ENCODE data around the gene C9orf72.
"Not testable (repeated sequence)": the region's sequence is repeated elsewhere in the genome, so short reads cannot be mapped to it uniquely, and the experiment has no call there.

C9orf72 gene

GRCh38 chr9:27506981-27507380, 66.3 kb downstream of the C9orf72 start:
- no peak overlapping the region for H3K27ac ChIP-seq (ENCODE audit: low read length)
- no peaks in the 10 kb centered on the region for H3K27me3 ChIP-seq (ENCODE audit: low read depth, low read length)
- H3K4me3 ChIP-seq (ENCODE audit: low read depth in 1 of 2, low read length in 2 of 2), result no peak overlapping the region
- no peaks in the 10 kb centered on the region for H3K4me1 ChIP-seq (ENCODE audit: control insufficient read depth in 1 of 2, insufficient read depth in 2 of 2, low read length in 2 of 2)
- H3K9me3 ChIP-seq (ENCODE audit: control insufficient read depth in 1 of 2, low read length in 2 of 2), result no peaks in the 10 kb centered on the region
- no peaks in the 10 kb centered on the region for H3K36me3 ChIP-seq (ENCODE audit: control insufficient read depth in 1 of 2, insufficient read depth in 2 of 2, low read length in 2 of 2)

- H3K27me3 ChIP-seq (ENCODE audit: low read depth, low read length), result no peaks in the 10 kb centered on the region
- no peak overlapping the region for H3K27ac ChIP-seq (ENCODE audit: low read length)
- no peaks in the 10 kb centered on the region for H3K36me3 ChIP-seq (ENCODE audit: control insufficient read depth in 1 of 2, insufficient read depth in 2 of 2, low read length in 2 of 2)
- no peaks in the 10 kb centered on the region for H3K4me1 ChIP-seq (ENCODE audit: control insufficient read depth in 1 of 2, insufficient read depth in 2 of 2, low read length in 2 of 2)
- H3K9me3 ChIP-seq (ENCODE audit: control insufficient read depth in 1 of 2, low read length in 2 of 2), result no peaks in the 10 kb centered on the region
- no peak overlapping the region for H3K4me3 ChIP-seq (ENCODE audit: low read depth in 1 of 2, low read length in 2 of 2)
Observed at GRCh38 chr9:27505744-27506161, 67.5 kb downstream of the C9orf72 start.

GRCh38 chr9:27504259-27504658, 69.0 kb downstream of the C9orf72 start:
- Histone ChIP-seq H3K27me3 (ENCODE audit: low read depth, low read length) (no peaks in the 10 kb centered on the region), H3K27ac (ENCODE audit: low read length) (no peak overlapping the region), H3K36me3 (ENCODE audit: control insufficient read depth in 1 of 2, insufficient read depth in 2 of 2, low read length in 2 of 2) (no peaks in the 10 kb centered on the region), H3K9me3 (ENCODE audit: control insufficient read depth in 1 of 2, low read length in 2 of 2) (no peaks in the 10 kb centered on the region), H3K4me1 (ENCODE audit: control insufficient read depth in 1 of 2, insufficient read depth in 2 of 2, low read length in 2 of 2) (no peaks in the 10 kb centered on the region), H3K4me3 (ENCODE audit: low read depth in 1 of 2, low read length in 2 of 2) (no peak overlapping the region)

- no peak overlapping the region for H3K27ac ChIP-seq (ENCODE audit: low read length)
- no peaks in the 10 kb centered on the region for H3K27me3 ChIP-seq (ENCODE audit: low read depth, low read length)
- H3K9me3 ChIP-seq (ENCODE audit: control insufficient read depth in 1 of 2, low read length in 2 of 2), result no peaks in the 10 kb centered on the region
Observed at GRCh38 chr9:27503623-27504022, 69.7 kb downstream of the C9orf72 start.

GRCh38 chr9:27500902-27501301, 72.4 kb downstream of the C9orf72 start:
- H3K9me3 ChIP-seq (ENCODE audit: control insufficient read depth in 1 of 2, low read length in 2 of 2); H3K27me3 ChIP-seq (ENCODE audit: low read depth, low read length); H3K4me3 ChIP-seq (ENCODE audit: low read depth in 1 of 2, low read length in 2 of 2); H3K36me3 ChIP-seq (ENCODE audit: control insufficient read depth in 1 of 2, insufficient read depth in 2 of 2, low read length in 2 of 2); H3K27ac ChIP-seq (ENCODE audit: low read length): not testable (repeated sequence)
- H3K4me1 ChIP-seq (ENCODE audit: control insufficient read depth in 1 of 2, insufficient read depth in 2 of 2, low read length in 2 of 2), result peaks cover 0 to 13% of the 10 kb centered on the region in 2 donors

More at GRCh38 chr9:27503623-27504022, 69.7 kb downstream of the C9orf72 start:
- H3K36me3 ChIP-seq (ENCODE audit: control insufficient read depth in 1 of 2, insufficient read depth in 2 of 2, low read length in 2 of 2), result no peaks in the 10 kb centered on the region
- no peak overlapping the region for H3K4me3 ChIP-seq (ENCODE audit: low read depth in 1 of 2, low read length in 2 of 2)
- no peaks in the 10 kb centered on the region for H3K4me1 ChIP-seq (ENCODE audit: control insufficient read depth in 1 of 2, insufficient read depth in 2 of 2, low read length in 2 of 2)

GRCh38 chr9:27499451-27499850, 73.8 kb downstream of the C9orf72 start:
- peaks cover 0 to 17% of the 10 kb centered on the region in 2 donors for H3K4me1 ChIP-seq (ENCODE audit: control insufficient read depth in 1 of 2, insufficient read depth in 2 of 2, low read length in 2 of 2)
- no peaks in the 10 kb centered on the region for H3K9me3 ChIP-seq (ENCODE audit: control insufficient read depth in 1 of 2, low read length in 2 of 2)
- H3K27ac ChIP-seq (ENCODE audit: low read length), result no peak overlapping the region
- no peaks in the 10 kb centered on the region for H3K36me3 ChIP-seq (ENCODE audit: control insufficient read depth in 1 of 2, insufficient read depth in 2 of 2, low read length in 2 of 2)
- no peak overlapping the region for H3K4me3 ChIP-seq (ENCODE audit: low read depth in 1 of 2, low read length in 2 of 2)
- no peaks in the 10 kb centered on the region for H3K27me3 ChIP-seq (ENCODE audit: low read depth, low read length)

GRCh38 chr9:27497883-27498417, 75.3 kb downstream of the C9orf72 start:
- Histone ChIP-seq H3K4me1 (ENCODE audit: control insufficient read depth in 1 of 2, insufficient read depth in 2 of 2, low read length in 2 of 2) (peaks cover 0 to 17% of the 10 kb centered on the region in 2 donors), H3K27ac (ENCODE audit: low read length) (no peak overlapping the region), H3K9me3 (ENCODE audit: control insufficient read depth in 1 of 2, low read length in 2 of 2) (no peaks in the 10 kb centered on the region), H3K36me3 (ENCODE audit: control insufficient read depth in 1 of 2, insufficient read depth in 2 of 2, low read length in 2 of 2) (no peaks in the 10 kb centered on the region), H3K27me3 (ENCODE audit: low read depth, low read length) (no peaks in the 10 kb centered on the region), H3K4me3 (ENCODE audit: low read depth in 1 of 2, low read length in 2 of 2) (no peak overlapping the region)

Data from muscle layer of duodenum (tissue), 2 donors.